Activated CD4-positive, alpha-beta T cell treated with anti-CD3 and anti-CD28 coated beads, Interleukin-2, amount 50 U/mL, for 24 hours (primary cell): Measurements from ENCODE around the gene FOXM1.
"Not testable (repeated sequence)": the region's sequence is repeated elsewhere in the genome, so short reads cannot be mapped to it uniquely, and the experiment has no call there.

ENCODE experiments used
- DNase-seq, 2 donors: peaks; one replicate each; pipeline ENCODE4 v3.0.0-alpha.2; 2020; ENCODE audit warnings: low read depth in 1 of 2, low spot score in 1 of 2

Gene FOXM1

DNA sequence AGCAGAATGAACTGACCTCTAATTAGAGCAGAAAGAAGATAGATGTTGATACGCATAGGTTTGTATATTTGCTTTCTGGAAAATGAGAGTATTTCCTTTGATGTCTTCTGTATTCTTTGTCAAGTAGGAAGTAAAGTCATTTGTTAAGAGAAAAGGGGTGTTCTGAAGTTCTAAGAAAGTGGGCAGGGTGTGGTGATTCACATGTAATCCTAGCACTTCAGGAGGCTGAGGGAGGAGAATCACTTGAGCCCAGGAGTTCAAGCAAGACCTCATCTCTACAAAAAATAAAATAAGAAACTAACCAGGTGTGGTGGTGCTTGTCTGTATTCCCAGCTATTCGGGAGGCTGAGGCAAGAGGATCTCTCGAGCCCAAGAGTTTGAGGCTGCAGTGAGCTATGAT is 2.9 kb upstream of the FOXM1 start:
- DNase-seq: no peak

DNA sequence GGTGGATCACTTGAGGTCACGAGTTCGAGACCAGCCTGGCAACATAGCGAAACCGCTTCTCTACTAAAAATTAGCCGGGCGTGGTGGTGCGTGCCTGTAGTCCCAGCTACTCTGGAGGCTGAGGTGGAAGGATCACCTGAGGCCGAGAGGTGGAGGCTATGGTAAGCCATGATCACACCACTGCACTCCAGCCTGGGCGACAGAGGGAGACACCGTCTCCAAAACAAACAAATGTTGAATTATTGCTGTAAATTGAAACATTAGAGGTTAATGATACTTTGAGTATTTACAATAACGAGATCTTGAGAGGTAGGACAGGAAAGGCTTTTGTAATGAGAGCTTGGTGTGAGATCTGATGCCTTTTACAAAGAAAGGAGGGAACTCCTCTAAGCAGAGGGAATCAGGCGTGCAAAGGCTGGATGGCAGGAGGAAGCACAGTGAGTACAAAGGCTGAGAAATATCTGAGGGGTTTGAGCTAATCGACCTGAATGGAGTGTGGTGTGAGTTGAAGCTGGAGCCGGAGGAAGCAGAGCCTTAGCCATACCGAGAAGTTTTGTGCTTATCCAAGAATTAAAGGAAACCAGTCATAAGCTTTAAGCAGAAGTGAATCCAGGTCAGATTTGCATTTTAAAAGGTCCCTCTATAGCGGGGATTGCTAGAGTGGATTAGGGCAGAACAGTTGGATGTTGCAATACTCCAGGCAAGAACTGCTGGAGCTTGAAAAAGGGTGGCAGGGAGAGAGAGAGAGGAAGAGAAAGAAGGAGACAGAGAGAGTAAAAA is 1.2 kb upstream of the FOXM1 start:
- DNase-seq: no peak

DNA sequence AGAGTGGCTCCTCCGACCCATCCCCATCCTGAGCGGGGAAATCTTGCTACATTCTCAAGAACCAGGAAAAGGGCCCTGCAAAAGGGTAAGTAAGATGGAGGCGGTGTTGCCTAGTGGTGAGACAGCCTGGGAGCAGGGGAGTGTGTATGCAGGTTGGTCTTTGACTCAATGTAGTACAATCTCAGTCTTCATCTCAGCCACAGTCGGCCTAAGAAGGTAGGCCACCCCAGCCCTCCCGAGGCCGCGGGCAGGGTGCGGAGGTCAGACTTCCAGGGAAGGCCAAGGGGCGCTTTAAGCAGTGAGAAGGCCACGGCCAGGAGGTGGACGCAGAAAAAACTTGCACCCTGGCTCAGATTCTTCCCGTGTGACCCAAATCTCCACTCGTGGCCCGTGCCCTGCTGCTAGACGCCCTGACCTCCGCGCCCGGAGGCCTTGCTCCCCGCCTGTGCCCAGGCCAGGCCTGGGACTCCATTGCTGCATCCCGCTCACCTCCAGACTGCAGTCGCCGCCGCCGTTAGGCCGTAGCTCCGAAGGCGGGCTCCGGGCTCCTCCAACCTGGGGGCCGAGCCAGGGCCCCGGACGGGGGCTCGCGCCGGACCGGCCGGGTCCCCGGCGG is 435 bp downstream of the FOXM1 start:
- DNase-seq: no peak

DNA sequence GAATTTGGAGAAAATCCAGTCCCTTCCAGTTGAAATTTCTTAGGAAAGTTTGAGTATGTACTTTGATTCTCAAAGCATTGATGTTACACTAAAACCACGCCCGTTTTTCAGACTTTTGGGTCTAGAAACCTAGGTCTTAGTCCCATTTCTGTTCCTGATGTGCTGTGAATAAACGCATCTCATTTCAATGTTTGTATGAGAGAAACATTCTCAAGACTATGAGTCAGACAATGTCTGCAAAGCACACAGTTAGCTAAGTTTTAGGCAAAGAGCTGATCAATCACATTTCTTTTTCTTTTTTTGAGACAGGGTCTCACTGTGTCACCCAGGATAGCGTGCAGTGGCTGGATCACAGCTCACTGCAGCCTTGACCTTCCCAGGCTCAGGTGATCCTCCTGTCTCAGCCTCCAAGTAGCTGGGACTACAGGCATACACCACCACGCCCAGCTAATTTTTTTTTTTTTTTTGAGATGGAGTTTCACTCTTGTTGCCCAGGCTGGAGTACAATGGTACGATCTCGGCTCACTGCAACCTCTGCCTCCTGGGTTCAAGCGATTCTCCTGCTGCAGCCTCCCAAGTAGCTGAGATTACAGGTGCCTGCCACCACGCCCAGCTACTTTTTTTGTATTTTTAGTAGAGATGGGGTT is 7.9 kb downstream of the FOXM1 start:
- DNase-seq: not testable (repeated sequence)

DNA sequence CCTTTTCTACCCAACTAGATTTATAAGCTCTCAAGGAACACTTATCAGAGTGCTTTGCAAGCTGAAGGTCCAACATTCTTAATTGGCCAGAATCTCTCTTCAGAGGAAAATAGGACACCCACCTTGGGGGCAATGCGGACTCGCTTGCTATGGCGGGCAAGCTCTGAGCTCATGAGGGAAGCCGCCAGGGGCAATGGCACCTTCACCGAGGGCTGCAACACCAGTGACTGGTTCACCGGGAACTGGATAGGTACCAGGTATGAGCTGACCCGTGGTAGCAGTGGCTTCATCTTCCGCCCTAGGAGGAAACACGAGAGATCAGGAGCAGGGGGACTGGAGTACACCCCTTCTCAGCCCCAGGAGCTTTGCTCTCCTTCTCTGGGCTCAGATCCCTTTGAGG is 12.8 kb downstream of the FOXM1 start:
- no peak for DNase-seq

DNA sequence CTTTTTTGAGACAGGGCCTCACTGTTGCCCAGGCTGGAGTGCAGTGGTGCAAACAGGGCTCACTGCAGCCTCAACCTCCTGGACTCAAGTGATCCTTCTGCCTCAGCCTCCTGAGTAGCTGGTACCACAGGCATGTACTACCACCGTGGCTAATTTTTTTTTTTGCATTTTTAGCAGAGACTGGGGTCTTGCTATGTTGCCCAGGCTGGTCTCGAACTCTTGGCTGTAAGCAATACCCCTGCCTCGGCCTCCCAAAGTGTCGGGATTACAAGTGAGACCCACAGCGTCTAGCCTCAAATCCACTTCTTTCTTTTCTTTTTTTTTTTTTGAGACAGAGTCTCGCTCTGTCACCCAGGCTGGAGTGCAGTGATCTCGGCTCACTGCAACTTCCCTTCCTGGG is 13.6 kb downstream of the FOXM1 start:
- not testable (repeated sequence) for DNase-seq

DNA sequence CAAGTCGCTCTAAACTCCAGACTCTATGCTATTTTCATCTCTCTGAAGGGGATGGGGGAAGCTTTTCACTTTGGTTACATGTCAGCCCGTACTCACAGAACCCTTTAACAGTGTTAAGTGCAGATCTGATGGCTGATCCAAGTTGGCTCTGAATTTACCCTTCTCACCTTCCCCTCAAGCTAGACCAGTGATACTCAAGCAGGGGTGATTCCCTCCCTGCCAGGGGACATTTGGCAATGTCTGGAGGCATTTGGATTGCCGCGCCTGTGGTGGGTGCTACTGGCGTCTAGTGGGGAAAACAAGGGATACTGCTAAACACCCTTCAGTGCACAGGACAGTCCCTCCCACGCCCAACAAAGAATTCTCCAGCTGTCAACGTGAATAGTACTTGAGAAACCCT is 14.1 kb downstream of the FOXM1 start:
- DNase-seq: no peak

DNA sequence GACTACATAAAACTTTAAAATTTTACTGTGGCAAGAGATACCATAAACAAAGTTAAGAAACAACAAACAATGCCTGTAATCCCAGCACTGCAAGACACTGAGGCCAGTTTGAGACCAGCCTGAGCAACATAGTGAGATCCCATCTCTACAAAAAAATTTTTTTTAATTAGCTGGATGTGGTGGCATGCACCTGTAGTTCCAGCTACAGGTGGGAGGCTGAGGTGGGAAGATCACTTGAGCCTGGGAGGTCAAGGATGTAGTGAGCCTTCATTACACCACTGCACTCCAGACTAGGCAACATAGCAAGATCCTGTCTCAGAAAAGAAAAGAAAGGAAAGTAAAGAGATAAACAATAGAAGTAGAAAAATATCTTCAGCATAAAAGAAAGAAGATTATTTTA is 16.8 kb downstream of the FOXM1 start:
- DNase-seq: no peak

DNA sequence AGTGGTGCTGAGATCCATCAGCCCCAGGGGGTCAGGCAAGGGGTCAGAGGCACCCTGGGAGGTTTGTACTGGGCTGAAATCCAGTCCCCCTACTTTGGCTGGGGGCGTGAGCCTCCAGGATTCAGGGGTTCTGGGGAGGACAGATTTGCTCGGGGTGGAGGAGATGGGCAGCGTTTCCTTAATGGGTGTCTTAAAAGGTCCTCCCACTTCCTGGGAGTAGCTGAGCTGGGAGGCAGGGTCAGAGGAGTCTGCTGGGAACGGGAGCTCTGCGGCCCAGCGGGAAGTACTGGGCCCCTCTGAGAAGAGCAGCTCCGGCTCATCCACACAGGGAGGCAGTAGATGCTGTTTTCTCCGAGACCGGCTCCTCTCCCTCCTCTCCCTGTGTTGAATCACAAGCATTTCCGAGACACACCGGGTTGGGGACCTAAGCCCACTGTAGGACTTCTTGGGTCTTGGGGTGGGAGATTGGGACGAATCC is 18.0 kb downstream of the FOXM1 start:
- DNase-seq: no peak

DNA sequence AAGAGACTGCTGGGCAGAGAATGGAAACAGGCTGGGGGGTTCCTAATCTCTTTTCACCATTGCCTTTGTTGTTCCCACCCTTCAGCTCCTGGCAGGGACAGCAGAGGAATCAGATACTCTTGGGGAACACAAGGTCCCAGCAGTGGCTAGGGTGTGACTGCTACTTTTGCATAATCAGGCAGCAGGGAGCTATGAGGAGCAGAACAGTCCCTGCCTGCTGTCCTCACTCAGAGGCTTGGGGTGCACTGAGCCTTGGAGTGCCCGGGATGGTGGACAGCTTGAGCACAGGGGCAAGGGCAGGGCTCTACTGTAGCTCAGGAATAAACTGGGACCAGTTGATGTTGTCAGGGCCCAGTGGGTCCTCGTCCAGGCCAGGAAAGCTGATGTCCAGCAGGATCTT is 18.6 kb downstream of the FOXM1 start:
- no peak for DNase-seq

DNA sequence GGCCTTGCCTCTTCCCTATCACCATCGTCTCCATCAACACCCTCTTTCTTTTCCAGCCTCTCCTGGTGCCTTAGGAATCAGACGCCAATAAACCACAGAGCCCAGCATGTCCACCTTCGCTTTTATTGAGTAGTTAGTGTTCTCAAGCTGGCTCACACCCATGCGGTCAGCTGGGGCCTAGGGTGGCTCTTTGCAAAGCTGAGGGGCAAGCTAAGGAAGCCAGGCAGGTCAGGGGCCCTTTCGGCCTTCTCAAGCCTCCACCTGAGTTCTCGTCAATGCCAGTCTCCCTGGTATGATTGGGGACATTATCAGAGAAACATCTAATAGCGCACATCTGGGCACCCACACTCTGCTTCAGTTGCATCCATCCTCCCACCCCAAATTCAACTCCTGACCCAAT is 19.4 kb downstream of the FOXM1 start:
- DNase-seq: no peak

DNA sequence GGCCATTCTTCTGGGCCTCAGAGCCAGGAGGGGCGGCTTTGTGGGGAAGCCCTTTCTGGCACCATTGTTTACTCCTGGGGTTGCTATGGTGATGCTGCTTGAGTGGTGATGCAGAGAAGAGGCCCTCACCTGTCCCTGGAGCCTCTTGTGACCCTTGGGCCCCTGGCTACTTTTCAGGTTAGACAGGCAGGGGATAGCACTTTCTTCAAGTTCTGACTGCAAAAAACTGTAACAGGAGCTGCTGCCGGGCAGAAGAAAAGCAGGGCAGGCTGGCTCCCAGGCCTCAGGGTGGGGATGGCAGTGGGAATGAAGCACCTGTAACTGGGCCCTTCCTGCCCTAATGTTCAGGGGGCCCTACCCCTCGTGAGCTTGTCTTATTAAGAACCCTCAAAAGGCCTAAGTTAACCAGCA is 19.9 kb downstream of the FOXM1 start, which contains the start of gene TEX52:
Gene TEX52 (minus strand): TSS at position 19 of the 411 bp plus-strand sequence. CDS start 13 bp downstream, at position 6.
- DNase-seq: no peak

DNA sequence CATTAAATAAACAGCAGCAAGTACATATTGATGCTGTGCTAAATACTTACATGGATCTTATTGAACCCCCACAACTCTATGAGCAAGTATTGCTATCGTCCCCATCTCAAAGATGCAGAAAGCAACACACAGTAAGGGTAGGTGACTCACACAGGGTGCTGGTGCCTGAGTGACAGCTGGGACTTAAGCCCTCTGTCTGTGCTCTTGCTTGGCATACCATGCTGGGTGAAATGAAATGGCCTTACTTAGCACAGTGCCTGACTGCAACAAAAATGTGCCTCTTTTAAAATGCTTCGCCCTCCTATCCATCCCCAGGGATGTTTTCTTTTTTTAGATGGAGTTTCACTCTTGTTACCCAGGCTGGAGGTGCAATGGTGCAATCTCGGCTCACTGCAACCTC is 20.9 kb downstream of the FOXM1 start:
- no peak for DNase-seq

DNA sequence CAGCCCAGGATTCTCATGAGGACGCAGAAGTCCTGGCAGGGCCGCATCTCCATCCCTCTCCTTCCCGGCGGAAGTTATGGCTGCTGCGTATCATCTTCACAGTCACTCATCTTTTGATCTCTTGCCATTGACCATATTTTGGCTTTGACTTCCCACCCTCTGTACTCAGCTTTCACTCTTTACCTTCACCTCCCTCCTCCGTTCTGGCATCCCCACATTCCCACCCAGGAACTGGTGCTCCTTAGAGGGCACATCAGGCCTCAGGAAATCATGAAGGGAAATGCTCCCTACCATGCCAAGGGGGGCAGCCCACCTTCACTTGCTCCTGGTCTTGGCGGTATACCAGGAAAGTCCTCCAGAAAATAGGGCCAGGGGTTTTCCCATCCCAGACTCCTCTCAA is 21.4 kb downstream of the FOXM1 start:
- no peak for DNase-seq

DNA sequence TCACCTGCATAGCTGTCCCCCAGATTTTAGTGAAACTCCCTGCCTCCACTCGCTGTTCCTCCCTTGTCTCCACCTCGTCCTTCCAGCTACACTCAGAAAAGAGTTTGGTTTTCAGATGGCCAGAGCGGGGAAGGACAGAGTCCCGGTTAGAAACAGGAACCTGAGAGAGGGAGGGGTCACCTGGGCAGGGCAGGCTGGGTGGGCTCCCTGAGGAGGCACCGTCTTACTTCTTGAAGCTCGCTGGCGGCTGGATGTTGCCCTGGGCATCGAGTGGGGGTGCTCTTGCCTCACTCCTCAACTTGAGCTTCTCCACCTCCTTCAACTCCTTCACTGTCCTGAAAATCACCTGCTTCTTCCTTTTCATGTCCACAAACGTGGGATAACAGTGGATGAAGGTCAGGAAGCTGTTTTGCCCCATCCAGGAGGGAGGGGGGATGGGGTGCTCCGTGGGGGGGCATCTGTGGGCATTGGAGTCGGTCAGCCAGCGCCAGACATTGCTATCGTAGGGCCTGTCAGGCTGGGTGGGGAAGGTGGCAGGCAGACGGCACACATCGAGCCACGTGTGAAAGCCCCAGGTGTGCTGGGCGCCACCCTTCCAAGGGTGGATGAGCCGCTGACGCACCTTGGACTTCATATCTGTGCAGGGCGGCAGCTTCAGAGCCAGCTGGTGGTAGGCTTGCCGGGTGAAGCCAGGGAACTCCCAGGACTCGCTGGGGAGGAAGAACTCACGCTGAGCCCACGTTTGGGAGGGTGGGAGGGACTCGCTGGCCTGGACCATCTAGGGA is 22.1 kb downstream of the FOXM1 start:
- no peak for DNase-seq

DNA sequence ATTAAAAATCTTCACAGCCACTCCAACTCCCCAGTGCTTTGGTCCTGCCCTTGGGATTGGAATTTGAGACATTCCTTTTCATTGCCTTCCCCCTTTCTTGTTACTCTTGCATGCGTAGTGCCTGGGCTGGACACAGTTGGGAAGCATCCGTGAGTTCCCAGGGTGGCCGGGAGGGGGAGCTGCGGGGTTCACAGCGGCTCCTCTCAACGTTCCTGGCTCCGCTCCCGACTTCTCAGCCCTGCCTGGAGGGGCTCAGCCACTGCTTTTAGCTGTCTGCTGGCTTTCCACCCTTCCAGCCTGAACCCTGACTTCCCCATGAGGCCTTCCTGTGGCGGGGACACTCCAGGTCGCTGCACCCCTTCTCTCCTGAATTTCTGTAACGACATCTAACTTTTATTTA is 23.3 kb downstream of the FOXM1 start:
- peak; percentile 16 to 30 for DNase-seq

DNA sequence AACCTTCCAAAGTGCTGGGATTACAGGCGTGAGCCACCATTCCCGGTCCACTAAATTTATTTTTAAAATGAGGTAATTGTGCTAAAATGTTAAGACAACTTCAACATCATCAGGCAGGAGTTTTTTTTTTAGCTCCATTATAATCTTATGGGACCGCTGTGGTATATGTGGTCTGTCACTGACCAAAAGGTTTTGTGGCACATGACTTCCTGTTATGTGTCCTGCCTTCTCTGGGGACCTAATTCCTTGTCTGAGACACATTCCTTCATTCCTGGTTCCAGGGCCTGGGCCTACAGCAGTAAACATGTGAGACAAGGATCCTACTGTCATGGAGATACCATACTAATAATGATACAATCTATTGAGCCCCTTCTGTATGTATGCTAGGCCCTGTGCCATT is 25.0 kb downstream of the FOXM1 start:
- DNase-seq: no peak

DNA sequence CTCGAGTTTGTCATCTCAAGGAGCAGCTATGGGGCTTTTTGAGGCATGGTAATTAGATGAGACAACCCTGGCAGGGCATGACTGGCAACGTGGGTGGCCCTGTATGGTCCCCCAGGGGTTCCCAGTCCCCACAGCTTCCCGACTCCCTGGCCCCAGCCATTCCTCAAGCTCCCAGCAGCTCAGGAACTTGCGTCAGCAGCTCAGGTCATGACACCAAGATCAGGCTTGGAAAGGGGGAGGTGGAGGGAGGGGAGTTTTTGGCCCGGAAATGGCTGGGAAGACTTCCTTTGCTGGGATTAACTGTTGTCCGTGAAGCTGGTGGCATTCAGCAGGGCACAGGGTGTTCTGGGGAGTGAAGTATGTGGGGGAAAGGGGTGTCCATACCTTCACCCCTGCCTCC is 31.7 kb downstream of the FOXM1 start:
- DNase-seq: no peak

DNA sequence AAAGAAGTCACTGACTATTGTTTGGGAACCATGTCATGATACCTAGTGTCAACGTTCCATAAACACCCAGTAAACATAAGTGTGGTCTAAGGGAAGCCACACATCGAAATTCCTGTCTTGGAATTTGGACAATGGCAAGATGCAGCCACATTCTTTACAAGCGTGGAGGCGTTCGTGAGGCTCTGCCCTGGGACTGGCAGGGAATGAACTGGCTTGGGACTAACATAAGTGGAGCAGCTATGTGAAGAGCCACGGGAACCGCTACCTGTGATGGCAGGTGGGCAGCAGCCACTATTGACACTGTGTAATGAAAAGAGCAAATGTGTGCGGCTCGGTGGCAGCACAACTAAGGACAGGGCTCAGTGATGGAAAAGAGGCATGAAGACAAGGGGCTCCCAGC is 32.2 kb downstream of the FOXM1 start:
- DNase-seq: no peak

DNA sequence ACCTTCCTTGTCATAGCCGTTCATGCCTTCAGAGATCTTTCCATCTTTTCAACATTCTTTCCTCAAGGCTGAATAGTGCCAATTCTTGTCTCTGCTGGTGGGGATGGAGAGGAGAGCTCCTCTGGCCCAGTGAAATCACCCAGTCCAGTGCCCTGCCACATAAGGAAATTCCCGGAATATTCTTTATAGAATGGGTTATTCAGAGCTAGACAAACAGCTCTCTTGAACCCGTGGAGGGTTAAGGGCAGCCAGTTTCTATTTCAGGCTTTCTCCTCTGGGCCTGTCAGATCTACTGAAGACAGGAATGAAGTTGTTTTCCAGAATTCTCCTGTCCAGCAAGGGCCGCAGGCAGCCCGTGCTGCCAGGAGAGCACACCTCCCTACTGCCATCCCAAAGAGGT is 34.0 kb downstream of the FOXM1 start:
- DNase-seq: no peak

DNA sequence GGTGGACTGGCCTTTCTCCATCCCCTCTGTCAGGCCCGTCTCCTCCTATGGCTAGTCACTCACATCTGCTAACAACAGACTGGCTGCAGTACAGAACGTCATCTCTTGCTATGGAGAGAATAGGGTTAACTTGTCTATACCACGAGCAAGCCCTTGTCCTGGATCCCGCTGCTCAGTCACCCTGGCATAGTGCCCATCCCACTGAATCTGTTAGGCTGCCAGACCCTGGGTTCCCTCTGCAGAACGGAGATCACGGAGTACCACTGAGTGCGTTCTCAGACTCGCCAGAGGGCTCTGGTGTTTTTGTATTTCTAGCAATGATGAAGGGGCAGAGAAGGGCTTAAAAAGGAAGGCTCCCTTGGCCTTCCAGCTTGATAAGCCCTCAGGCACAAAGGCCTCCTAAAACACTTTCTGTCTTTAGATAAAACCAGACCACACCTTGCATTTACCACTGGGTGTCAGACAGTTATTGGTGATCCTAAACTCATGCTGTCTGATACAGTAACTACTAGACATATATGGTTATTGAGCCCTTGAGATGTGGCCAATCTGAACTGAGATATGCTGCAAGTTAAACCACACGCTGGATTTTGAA is 35.8 kb downstream of the FOXM1 start:
- no peak for DNase-seq
